ENCODE results near the gene VEZT.
A peak's percentile ranks its signal among the peaks of the same experiment; 100 is the strongest.

GRCh38 chr12:95215949-95216348 is 1.7 kb upstream of the VEZT start:
- TF ChIP-seq CTCF (IDR thresholded peaks at IDR 0.05) (no peak), POLR2A (IDR thresholded peaks at IDR 0.05) (peak in 1 of 2 donors; percentile 70)

Measured in thyroid gland (tissue), 4 donors.